ENCODE results near the gene XYLT1. TPM values are rescaled to one million over a fixed set of nuclear protein-coding genes. Genes with fewer than 3 reads are reported as not detected.

Gene XYLT1
- total and polyA plus RNA-seq, 10 of the 15 experiments (the other 5 are each of a cell fraction or from before 2014, with no cell fraction given), result 0.88 to 14.8 (median 5.8) TPM

DNA sequence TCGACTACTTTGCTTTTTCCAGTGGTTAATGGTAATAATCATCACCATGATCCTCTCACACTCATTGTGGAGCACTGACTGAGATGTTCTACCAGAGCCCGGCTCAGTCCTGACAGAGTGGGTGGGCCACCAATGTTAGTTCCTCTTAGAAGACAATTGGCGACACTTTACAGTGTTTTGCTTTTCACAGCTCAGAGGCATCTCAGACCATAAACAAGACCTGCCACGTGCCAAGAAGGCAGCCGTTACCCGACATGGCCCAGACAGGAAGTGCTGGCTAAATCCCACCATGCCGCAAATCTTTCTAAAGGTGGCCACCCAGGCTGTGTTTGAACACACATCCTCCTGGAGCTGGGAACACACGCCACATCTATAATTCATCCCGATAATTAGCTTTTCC, 103.7 kb downstream of the XYLT1 start (continued):
- TF ChIP-seq TARDBP (IDR thresholded peaks at IDR 0.05; ENCODE audit: borderline replicate concordance) (no peak), FOXM1 (IDR thresholded peaks at IDR 0.05; ENCODE audit: low read depth, low read length) (no peak)

DNA sequence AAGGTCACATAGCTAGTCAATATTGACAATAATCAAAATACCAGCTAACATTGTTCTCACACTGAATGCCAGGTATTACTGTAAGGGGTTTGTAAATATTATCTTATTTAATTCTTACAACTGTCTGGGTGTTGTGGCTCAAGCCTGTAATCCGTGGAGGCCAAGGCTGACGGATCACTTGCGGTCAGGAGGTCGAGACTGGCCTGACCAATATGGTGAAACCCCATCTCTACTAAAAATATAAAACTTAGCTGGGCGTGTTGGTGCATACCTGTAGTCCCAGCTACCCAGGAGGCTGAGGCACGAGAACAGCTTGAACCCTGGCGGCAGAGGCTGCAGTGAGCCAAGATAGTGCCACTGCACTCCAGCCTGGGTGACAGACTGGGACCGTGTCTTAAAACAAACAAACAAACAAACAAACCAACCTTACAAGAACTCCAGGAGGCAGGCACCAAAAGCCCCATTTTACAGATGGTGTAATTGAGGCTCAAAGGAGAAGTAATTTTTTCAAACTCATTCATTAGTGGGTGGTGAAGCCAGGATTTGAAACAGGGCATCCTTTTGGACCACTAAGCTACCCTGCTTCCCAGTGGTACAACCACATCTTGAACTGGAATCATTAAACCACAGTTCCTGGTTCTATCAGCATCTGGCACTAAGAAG, 104.3 kb downstream of the XYLT1 start:
- Histone ChIP-seq H3K4me3 (no peak overlapping the region), H3K36me3 (ENCODE audit: control insufficient read depth in 2 of 2, insufficient read depth in 2 of 2, low read length in 1 of 2) (no peaks in the 10 kb centered on the region), H2AFZ (ENCODE audit: control insufficient read depth, low read depth, low read length) (no peak overlapping the region), H4K20me1 (ENCODE audit: control insufficient read depth, insufficient read depth) (no peaks in the 10 kb centered on the region), H3K27ac (ENCODE audit: control insufficient read depth, insufficient read depth) (no peak overlapping the region), H3K4me2 (ENCODE audit: control insufficient read depth, insufficient read depth) (peak overlapping the region; percentile 15), H3K79me2 (ENCODE audit: control insufficient read depth, insufficient read depth, low read length) (no peaks in the 10 kb centered on the region), H3K9me3 (replicated peaks; ENCODE audit: control insufficient read depth, insufficient read depth, low read length) (no peaks in the 10 kb centered on the region), H3K4me1 (ENCODE audit: control insufficient read depth, insufficient read depth, low read length) (peaks cover 52% of the 10 kb centered on the region), H3K9ac (ENCODE audit: control insufficient read depth, insufficient read depth, low read length) (no peak overlapping the region), H3K27me3 (replicated peaks in 1 of 2; ENCODE audit: control insufficient read depth in 2 of 2, insufficient read depth in 2 of 2, low read length in 1 of 2) (no peaks in the 10 kb centered on the region)
- ChIA-PET CTCF (interaction anchor here (0.7 to 2.7 kb wide), 9 partner anchors 11 to 95 kb away, joined by 3 to 10 read pairs (median 4); no protein-coding TSS in a partner anchor), RAD21 (ENCODE audit: unreplicated experiment) (interaction anchor here (0.9 to 13.5 kb wide), 13 partner anchors 9 to 104 kb away, joined by 3 to 162 read pairs (median 5); no protein-coding TSS in a partner anchor), POLR2A (interaction anchor here (0.6 to 3.3 kb wide), 7 partner anchors 8 to 65 kb away, joined by 3 to 17 read pairs (median 4); no protein-coding TSS in a partner anchor), SMC1A (ENCODE audit: uncharacterized antibody, unreplicated experiment) (interaction anchor here (0.7 to 22.0 kb wide), 23 partner anchors 8 to 114 kb away, joined by 3 to 303 read pairs (median 4); no protein-coding TSS in a partner anchor)
- in situ Hi-C loops (cut with MboI), result no loop called here
- intact Hi-C loops (cut with micrococcal nuclease; ENCODE audit: unreplicated experiment), result loop anchor here (5.0 kb wide), 2 partner anchors 36 to 101 kb away; no protein-coding TSS in a partner anchor
- TF ChIP-seq NR2F1 (conservative IDR thresholded peaks at IDR 0.05) (peak; percentile 68), BCLAF1 (IDR thresholded peaks at IDR 0.05) (no peak), RUNX3 (IDR thresholded peaks at IDR 0.05; ENCODE audit: low read length) (peak; percentile 88), ZBED1 (IDR thresholded peaks at IDR 0.05; ENCODE audit: borderline replicate concordance) (0 out of 2 replicates have a peak, but pooled peaks have one; percentile 15), CBFB (IDR thresholded peaks at IDR 0.05; ENCODE audit: low read depth) (peak; percentile 63; the same call in 1 of the 2 replicates)
- ATAC-seq (0 out of 3 replicates have a peak, but pooled peaks have one; percentile 5), DNase-seq (ENCODE audit: low read depth, low spot score) (no peak), FAIRE-seq (no peak)
- WGBS (ENCODE audit: insufficient coverage, insufficient replicate concordance, low lambda C conversion rate, missing lambda C conversion rate), result 10% methylated on average over 8 of the region's 8 CpGs
- BruUV-seq (replicated peaks), result no TSS peak

Measured in GM12878 (cell line).